HepG2 (cell line): ENCODE data around the gene ING1. TPM values are rescaled to one million over a fixed set of nuclear protein-coding genes. Genes with fewer than 3 reads are reported as not detected.
A peak's percentile ranks its signal among the peaks of the same experiment; 100 is the strongest.

Experiments used
- ATAD3A ChIP-seq: sonication (generic); formaldehyde crosslinking; IDR thresholded peaks from 2 replicates; pipeline ENCODE4 v1.4.0; 2020; ENCODE audit warnings: missing genetic modification reagents
- CEBPB ChIP-seq: IDR thresholded peaks from 2 replicates; pipeline ENCODE4 v1.6.1; 2011; ENCODE audit warnings: low read depth, low read length, improper control_type of control experiment, borderline replicate concordance
- FOXA3 ChIP-seq: IDR thresholded peaks from 2 replicates; pipeline ENCODE4 v1.6.1; 2016; ENCODE audit warnings: missing genetic modification reagents, missing compliant biosample characterization
- FUBP1 ChIP-seq: sonication (generic); formaldehyde crosslinking; IDR thresholded peaks from 2 replicates; pipeline ENCODE4 v1.5.1; 2020; ENCODE audit warnings: missing genetic modification reagents, mild to moderate bottlenecking, borderline replicate concordance
- HNF1A ChIP-seq, 2 experiments: sonication (generic) in 1 of 2; formaldehyde crosslinking in 1 of 2; IDR thresholded peaks; 2 replicates each; pipeline versions ENCODE4 v1.4.0 to v1.6.1; 2016 to 2020; ENCODE audit warnings: borderline replicate concordance in 1 of 2, low read depth in 1 of 2, mild to moderate bottlenecking in 1 of 2, missing genetic modification reagents in 1 of 2
- HNF4G ChIP-seq, 2 experiments: sonication (generic) in 1 of 2; formaldehyde crosslinking in 1 of 2; IDR thresholded peaks; 2 replicates each; pipeline versions ENCODE4 v1.4.0 to v1.6.1; 2011 to 2020; ENCODE audit warnings: borderline replicate concordance in 2 of 2, low read depth in 2 of 2, mild to moderate bottlenecking in 2 of 2, low read length in 1 of 2, missing genetic modification reagents in 1 of 2, moderate library complexity in 1 of 2
- KAT2B ChIP-seq: fragments of 150-350 bp; IDR thresholded peaks from 2 replicates; pipeline ENCODE4 v1.6.1; 2014; ENCODE audit warnings: low read depth, low read length, borderline replicate concordance
- KDM1A ChIP-seq: IDR thresholded peaks from 2 replicates; pipeline ENCODE4 v1.6.1; 2016; ENCODE audit warnings: missing compliant biosample characterization
- MAFF ChIP-seq: IDR thresholded peaks from 2 replicates; pipeline ENCODE4 v1.6.1; 2011; ENCODE audit warnings: low read depth, low read length, improper control_type of control experiment
- MEF2D ChIP-seq: sonication (generic); formaldehyde crosslinking; IDR thresholded peaks from 2 replicates; pipeline ENCODE4 v1.5.1; 2020; ENCODE audit warnings: mild to moderate bottlenecking, missing genetic modification reagents
- MYC ChIP-seq: sonication (generic); formaldehyde crosslinking; IDR thresholded peaks from 2 replicates; pipeline ENCODE4 v1.9.0; 2021; ENCODE audit warnings: missing genetic modification reagents, borderline replicate concordance
- NFRKB ChIP-seq: fragments of 450-650 bp; IDR thresholded peaks from 2 replicates; pipeline ENCODE4 v1.6.1; 2017
- NFYB ChIP-seq: sonication (generic); formaldehyde crosslinking; IDR thresholded peaks from 2 replicates; pipeline ENCODE4 v1.4.0; 2020; ENCODE audit warnings: missing genetic modification reagents
- NR2F6 ChIP-seq, 2 experiments: IDR thresholded peaks; 2 replicates each; pipeline ENCODE4 v1.6.1; 2016; ENCODE audit warnings: antibody characterized with exemption in 1 of 2, mild to moderate bottlenecking in 1 of 2
- SAP130 ChIP-seq: IDR thresholded peaks from 2 replicates; pipeline ENCODE4 v1.6.1; 2016; ENCODE audit warnings: low read depth
- SRSF9 ChIP-seq: fragments of 200-400 bp; formaldehyde crosslinking; IDR thresholded peaks from 2 replicates; pipeline ENCODE4 v1.6.1; 2018; ENCODE audit warnings: borderline replicate concordance, mild to moderate bottlenecking, low read depth, low read length; ENCODE audit not compliant: insufficient read depth, poor library complexity, severe bottlenecking
- TCF12 ChIP-seq, 2 experiments: fragments of 450-650 bp in 1 of 2; sonication (generic) in 1 of 2; formaldehyde crosslinking in 1 of 2; IDR thresholded peaks; 2 replicates each; pipeline versions ENCODE4 v1.6.1 to v1.8.0; 2017 to 2022; ENCODE audit warnings: antibody characterized with exemption in 1 of 2, mild to moderate bottlenecking in 1 of 2, missing genetic modification reagents in 1 of 2, moderate library complexity in 1 of 2
- TCF7L2 ChIP-seq: IDR thresholded peaks from 2 replicates; pipeline ENCODE4 v1.6.1; 2011; ENCODE audit warnings: mild to moderate bottlenecking, low read depth, low read length, moderate library complexity
- ZFP36L2 ChIP-seq: sonication (generic); formaldehyde crosslinking; IDR thresholded peaks from 2 replicates; pipeline ENCODE4 v1.4.0; 2020; ENCODE audit warnings: missing genetic modification reagents
- ZNF615 ChIP-seq: sonication (generic); formaldehyde crosslinking; IDR thresholded peaks from 2 replicates; pipeline ENCODE4 v1.5.0; 2020; ENCODE audit warnings: mild to moderate bottlenecking, missing genetic modification reagents, borderline replicate concordance
- ZNF674 ChIP-seq: sonication (generic); formaldehyde crosslinking; IDR thresholded peaks from 2 replicates; pipeline ENCODE4 v1.5.0; 2020; ENCODE audit warnings: low read depth, mild to moderate bottlenecking, missing genetic modification reagents
- ZNF776 ChIP-seq: sonication (generic); formaldehyde crosslinking; IDR thresholded peaks from 2 replicates; pipeline ENCODE4 v1.4.0; 2020; ENCODE audit warnings: mild to moderate bottlenecking, missing genetic modification reagents
- polyA plus RNA-seq, 8 experiments: library from polyadenylated mRNA; depleted of rRNA in 3 of 8; stranded (reverse) in 7 of 8; unstranded in 1 of 8; fragments of >200 nt; fragmentation: Illumina TruSeq in 4 of 8; extraction: Trizol in 4 of 8; gene quantifications; 2 replicates each; pipeline versions ENCODE4 v1.2.1 to v1.2.3, GENCODE V29; 2011 to 2016; ENCODE audit warnings: low read depth in 4 of 8, missing spikeins in 1 of 8, mixed read lengths in 1 of 8; ENCODE audit not compliant: insufficient read depth in 1 of 8
- total RNA-seq, 5 experiments: library from RNA; depleted of rRNA; stranded (reverse); fragments of >200 nt; fragmentation: Illumina TruSeq; extraction: Trizol; gene quantifications; 2 replicates each; pipeline ENCODE4 v1.2.3, GENCODE V29; 2016; ENCODE audit warnings: low read depth in 1 of 5

Gene ING1
- total and polyA plus RNA-seq, 2 of the 13 experiments (the other 11 are each of a cell fraction or from before 2014, with no cell fraction given), result 8.1 to 16.1 TPM

GRCh38 chr13:110712081-110712848, 1.2 kb upstream of the ING1 start (continued):
- TF ChIP-seq ZNF615 (CRISPR knock-in tag), result no peak
- TF ChIP-seq FUBP1, result no peak
- no peak for TF ChIP-seq ZFP36L2 (CRISPR knock-in tag)
- TF ChIP-seq HNF4G (IDR thresholded peaks at IDR 0.05; ENCODE audit: borderline replicate concordance, low read depth, low read length), result no peak
- 0 out of 2 replicates have a peak, but pooled peaks have one; percentile 3 for TF ChIP-seq HNF4G (CRISPR knock-in tag; IDR thresholded peaks at IDR 0.05; ENCODE audit: borderline replicate concordance, low read depth)
- TF ChIP-seq KDM1A (CRISPR knock-in tag), result no peak
- TF ChIP-seq CEBPB, result no peak
- TF ChIP-seq ATAD3A (CRISPR knock-in tag), result no peak
- TF ChIP-seq KAT2B, result no peak
- TF ChIP-seq NFRKB, result no peak
- TF ChIP-seq SAP130 (CRISPR knock-in tag), result peak; percentile 52
- no peak for TF ChIP-seq NR2F6 (IDR thresholded peaks at IDR 0.05)
- no peak for TF ChIP-seq NR2F6 (CRISPR knock-in tag; IDR thresholded peaks at IDR 0.05)
- TF ChIP-seq MYC (CRISPR knock-in tag), result peak; percentile 67; the same call in 1 of the 2 replicates
- no peak for TF ChIP-seq TCF7L2
- no peak for TF ChIP-seq ZNF776 (CRISPR knock-in tag)
- no peak for TF ChIP-seq MEF2D (CRISPR knock-in tag)
- no peak for TF ChIP-seq SRSF9
- TF ChIP-seq TCF12 (IDR thresholded peaks at IDR 0.05), result no peak
- TF ChIP-seq TCF12 (CRISPR knock-in tag; IDR thresholded peaks at IDR 0.05), result no peak
- no peak for TF ChIP-seq NFYB (CRISPR knock-in tag)
- no peak for TF ChIP-seq MAFF
- TF ChIP-seq HNF1A (IDR thresholded peaks at IDR 0.05; ENCODE audit: low read depth), result no peak
- peak; percentile 23; the same call in 1 of the 2 replicates for TF ChIP-seq HNF1A (CRISPR knock-in tag; IDR thresholded peaks at IDR 0.05; ENCODE audit: borderline replicate concordance)
- no peak for TF ChIP-seq ZNF674 (CRISPR knock-in tag)
- TF ChIP-seq FOXA3 (CRISPR knock-in tag), result no peak
